K562 (cell line): Measurements from ENCODE around the gene GTF2A2. TPM values are rescaled to one million over a fixed set of nuclear protein-coding genes. Genes with fewer than 3 reads are reported as not detected.
A peak's percentile ranks its signal among the peaks of the same experiment; 100 is the strongest.

Source experiments
- ATAC-seq: fragments of 200-7000 bp; cut with Tn5 transposase; 3 replicates; pipeline ENCODE4 v1.9.1; 2020; ENCODE audit warnings: moderate library complexity
- BruUV-seq: library from RNA; stranded (reverse); fragments of 400-500 nt; replicated peaks from 2 replicates; lab custom pipeline; 2021; lab: Mats Ljungman, UMichigan
- CTCF ChIA-PET: fragments of 300-600 bp; formaldehyde crosslinking; extraction: SDS; loops from one replicate; lab custom pipeline; 2021; ENCODE audit warnings: low intra/inter-chr PET ratio; lab: Yijun Ruan, JAX
- POLR2A ChIA-PET: fragments of 300-600, 350-650 bp; sonication (Branson Sonifier 250); formaldehyde crosslinking; extraction: SDS; loops from one replicate; lab custom pipeline; 2021; ENCODE audit warnings: antibody characterized with exemption, inconsistent platforms; lab: Yijun Ruan, JAX
- DNase-seq, 4 experiments: peaks; one replicate each; pipeline versions ENCODE4 v3.0.0 to v3.0.0-alpha.2; 2011 to 2018; ENCODE audit warnings: low spot score in 3 of 4, mixed read lengths in 3 of 4; ENCODE audit errors: extremely low read depth in 1 of 4
- FAIRE-seq: peaks from 2 replicates; lab custom pipeline; 2011; peaks lifted over from hg19 to GRCh38; lab: Jason Lieb, UNC
- H2AFZ ChIP-seq: 2 replicates; pipeline ENCODE4 v1.6.0; 2011; ENCODE audit warnings: low read depth, low read length, control low read depth, inconsistent platforms
- H3K27ac ChIP-seq: fragments of 200-600 bp; 3 replicates; pipeline ENCODE4 v1.8.0; 2011; ENCODE audit warnings: low read depth, mild to moderate bottlenecking, control low read depth, inconsistent platforms, low read length, moderate library complexity, mixed read lengths; ENCODE audit errors: extremely low read depth
- H3K27me3 ChIP-seq, 2 experiments: fragments of 300-600 bp in 1 of 2; 2 replicates in 1 of 2; 3 replicates in 1 of 2; pipeline versions ENCODE4 v1.6.0 to v1.8.0; 2011; ENCODE audit warnings: inconsistent platforms in 2 of 2, low read length in 2 of 2, mild to moderate bottlenecking in 1 of 2, mixed read lengths in 1 of 2, moderate library complexity in 1 of 2; ENCODE audit not compliant: control insufficient read depth in 2 of 2, insufficient read depth in 2 of 2
- H3K36me3 ChIP-seq: fragments of 300-600 bp; 3 replicates; pipeline ENCODE4 v1.8.0; 2011; ENCODE audit warnings: mild to moderate bottlenecking, low read length, inconsistent platforms; ENCODE audit not compliant: control insufficient read depth, insufficient read depth
- H3K4me1 ChIP-seq, 2 experiments: fragments of 200-600 bp in 1 of 2; replicated peaks in 1 of 2; 2 replicates in 1 of 2; 3 replicates in 1 of 2; pipeline versions ENCODE4 v1.5.1 to v1.8.0; 2011; ENCODE audit warnings: inconsistent platforms in 2 of 2, low read length in 2 of 2, mild to moderate bottlenecking in 1 of 2, mixed read lengths in 1 of 2, moderate library complexity in 1 of 2; ENCODE audit not compliant: control insufficient read depth in 2 of 2, insufficient read depth in 2 of 2
- H3K4me2 ChIP-seq: 2 replicates; pipeline ENCODE4 v1.6.1; 2011; ENCODE audit warnings: low read length, control low read depth, inconsistent platforms, mixed read lengths; ENCODE audit not compliant: insufficient read depth
- H3K4me3 ChIP-seq: fragments of 200-600 bp; sonication (generic), shearing (Covaris generic); 2 replicates; pipeline ENCODE4 v1.5.1; 2016; ENCODE audit warnings: control low read depth, inconsistent platforms
- H3K79me2 ChIP-seq: fragments of 200-600 bp; 3 replicates; pipeline ENCODE4 v1.8.0; 2011; ENCODE audit warnings: low read length, inconsistent platforms; ENCODE audit not compliant: control insufficient read depth, insufficient read depth
- H3K9ac ChIP-seq, 2 experiments: 2 replicates each; pipeline versions ENCODE4 v1.6.0 to v1.6.1; 2011; ENCODE audit warnings: low read depth in 2 of 2, low read length in 2 of 2, control low read depth in 1 of 2, inconsistent platforms in 1 of 2, mild to moderate bottlenecking in 1 of 2, mixed read lengths in 1 of 2; ENCODE audit not compliant: insufficient read depth in 1 of 2
- H3K9me1 ChIP-seq: one replicate; pipeline ENCODE4 v1.6.0; 2011; ENCODE audit warnings: inconsistent platforms, mild to moderate bottlenecking, low read length, moderate library complexity; ENCODE audit not compliant: control insufficient read depth, insufficient read depth
- H3K9me3 ChIP-seq: replicated peaks from 2 replicates; pipeline ENCODE4 v1.5.1; 2011; ENCODE audit warnings: low read depth, low read length, inconsistent platforms; ENCODE audit not compliant: control insufficient read depth, insufficient read depth
- H4K20me1 ChIP-seq: replicated peaks from 2 replicates; pipeline ENCODE4 v1.6.1; 2011; ENCODE audit warnings: low read length, inconsistent platforms, mixed read lengths; ENCODE audit not compliant: control insufficient read depth, insufficient read depth
- ATF7 ChIP-seq: fragments of 450-650 bp; IDR thresholded peaks from 2 replicates; pipeline ENCODE4 v1.7.1; 2014; ENCODE audit warnings: mild to moderate bottlenecking, moderate library complexity
- CBX5 ChIP-seq: IDR thresholded peaks from 2 replicates; pipeline ENCODE4 v1.6.1; 2014; ENCODE audit warnings: low read depth, borderline replicate concordance
- HIVEP1 ChIP-seq: fragments of 250-450 bp; sonication (Bioruptor Pico); IDR thresholded peaks from 2 replicates; pipeline ENCODE4 v1.4.0; 2020; ENCODE audit warnings: mild to moderate bottlenecking
- POLR2AphosphoS5 ChIP-seq: IDR thresholded peaks from 2 replicates; pipeline ENCODE4 v1.6.1; 2011; ENCODE audit warnings: mild to moderate bottlenecking, low read depth, low read length, moderate library complexity; ENCODE audit not compliant: control insufficient read depth, insufficient read depth
- POLR2G ChIP-seq: fragments of 200-400 bp; formaldehyde crosslinking; IDR thresholded peaks from 2 replicates; pipeline ENCODE4 v1.6.1; 2017; ENCODE audit warnings: low read depth, mild to moderate bottlenecking, antibody characterized with exemption, low read length, moderate library complexity
- RBFOX2 ChIP-seq: fragments of 200-400 bp; formaldehyde crosslinking; IDR thresholded peaks from 2 replicates; pipeline ENCODE4 v1.6.1; 2017; ENCODE audit warnings: low read depth, mild to moderate bottlenecking, low read length, moderate library complexity
- SAFB2 ChIP-seq: fragments of 200-400 bp; formaldehyde crosslinking; IDR thresholded peaks from 2 replicates; pipeline ENCODE4 v1.6.1; 2018; ENCODE audit warnings: borderline replicate concordance, low read length, low read depth, moderate library complexity; ENCODE audit not compliant: severe bottlenecking
- WGBS: fragments of 100-300 bp; shearing (Covaris generic); methylation state at CpG from one replicate; pipeline ENCODE4 v1.1.6; 2016; ENCODE audit warnings: low coverage, mixed read lengths; ENCODE audit not compliant: insufficient coverage; ENCODE audit errors: missing lambda C conversion rate; 5-methylcytosine and 5-hydroxymethylcytosine counted together
- in situ Hi-C: fragments of 300-500 bp; cut with MboI; formaldehyde crosslinking; loops from 4 replicates; pipeline ENCODE4 v1.15.0; 2018; ENCODE audit warnings: inconsistent platforms, mixed read lengths
- intact Hi-C: fragments of 100-400 bp; cut with micrococcal nuclease; formaldehyde crosslinking; loops from 2 replicates; pipeline ENCODE4 v1.14.2; 2022
- polyA plus RNA-seq, 8 experiments: library from polyadenylated mRNA; depleted of rRNA in 4 of 8; stranded (reverse) in 5 of 8; unstranded in 3 of 8; fragments of >200 nt; fragmentation: Nextera tagmentation in 2 of 8; fragmentation: Illumina TruSeq in 1 of 8; extraction: Ambion mirVana in 2 of 8; extraction: Trizol in 1 of 8; gene quantifications; 2 replicates each; pipeline versions ENCODE4 v1.2.1 to v1.2.3, GENCODE V29; 2011 to 2014; ENCODE audit warnings: inconsistent platforms in 1 of 8, missing spikeins in 1 of 8
- total RNA-seq, 7 experiments: library from RNA; depleted of rRNA in 6 of 7; stranded (reverse); fragments of >200 nt in 6 of 7; fragmentation: Illumina TruSeq in 2 of 7; extraction: Trizol in 2 of 7; gene quantifications; 2 replicates each; pipeline versions ENCODE4 v1.2.1 to v1.2.3, GENCODE V29; 2011 to 2021; ENCODE audit warnings: low replicate concordance in 1 of 7

Gene GTF2A2
- total and polyA plus RNA-seq, 9 of the 15 experiments (the other 6 are each of a cell fraction or from before 2014, with no cell fraction given), result 128 to 656 (median 172) TPM

- 0 out of 3 replicates have a peak, but pooled peaks cover 3% of the 10 kb centered on the region for H3K79me2 ChIP-seq
These were observed 19.2 kb upstream of the GTF2A2 start for GRCh38 chr15:59676565-59676964.

GRCh38 chr15:59674361-59674877, 17.1 kb upstream of the GTF2A2 start:
- Histone ChIP-seq H3K4me3 (no peak overlapping the region), H3K27ac (no peak overlapping the region), H3K27me3 (no peaks in the 10 kb centered on the region), H2AFZ (no peak overlapping the region), H3K9ac (no peak overlapping the region), H3K4me2 (no peak overlapping the region), H4K20me1 (no peaks in the 10 kb centered on the region), H3K4me1 (no peaks in the 10 kb centered on the region), H3K9me3 (no peaks in the 10 kb centered on the region), H3K36me3 (peaks cover 86% of the 10 kb centered on the region), H3K79me2 (no peaks in the 10 kb centered on the region), H3K9me1 (no peaks in the 10 kb centered on the region)
- in situ Hi-C loops, result no loop called here
- CTCF ChIA-PET, result no interaction called here
- no peak for DNase-seq
- ATAC-seq, result peak; percentile 17; the same call in 1 of the 3 replicates
- POLR2A ChIA-PET, result interaction anchor here (1.3 kb wide), 1 partner anchor 9 kb away, joined by 3 read pairs; no protein-coding TSS in a partner anchor
- TF ChIP-seq SAFB2 (no peak), CBX5 (no peak), ATF7 (no peak)
- FAIRE-seq, result no peak
- whole genome bisulfite sequencing, result 100% methylated on average over 3 of the region's 3 CpGs
- intact Hi-C loops, result no loop called here
- BruUV-seq, result no TSS peak

More at GRCh38 chr15:59676565-59676964, 19.2 kb upstream of the GTF2A2 start:
- no peak overlapping the region for H3K4me3 ChIP-seq
- DNase-seq (no peak), FAIRE-seq (no peak), ATAC-seq (no peak)
- H3K4me2 ChIP-seq, result no peak overlapping the region
- 98% methylated on average over 21 of the region's 23 CpGs for WGBS
- no peak overlapping the region for H3K9ac ChIP-seq
- no peak overlapping the region for H3K27ac ChIP-seq
- no peaks in the 10 kb centered on the region for H3K4me1 ChIP-seq
- TF ChIP-seq POLR2AphosphoS5, result 0 out of 2 replicates have a peak, but pooled peaks have one; percentile 24
- peak; percentile 41; the same call in 1 of the 2 replicates for TF ChIP-seq POLR2G
- TF ChIP-seq HIVEP1 (CRISPR knock-in tag), result no peak
- TF ChIP-seq RBFOX2, result peak; percentile 50
- POLR2A ChIA-PET, result no interaction called here
- in situ Hi-C loops (no loop called here), intact Hi-C loops (no loop called here)
- H3K9me1 ChIP-seq, result no peaks in the 10 kb centered on the region
- no TSS peak for BruUV-seq
- H3K27me3 ChIP-seq, result no peaks in the 10 kb centered on the region
- no peaks in the 10 kb centered on the region for H3K9me3 ChIP-seq
- CTCF ChIA-PET, result no interaction called here
- peaks cover 90% of the 10 kb centered on the region for H3K36me3 ChIP-seq
- H2AFZ ChIP-seq, result no peak overlapping the region
- no peaks in the 10 kb centered on the region for H4K20me1 ChIP-seq
